Left ventricle myocardium inferior (tissue), 1 donor: ENCODE measurements around the gene PIGH. TPM values are rescaled to one million over a fixed set of nuclear protein-coding genes. Genes with fewer than 3 reads are reported as not detected.

Experiments used
- total RNA-seq: library from RNA; stranded (reverse); fragmentation: NEBNext Ultra II Directional; extraction: Animal tissue kit (Norgen Biotek cat#: 25700); gene quantifications from one replicate; pipeline ENCODE4 v1.2.1, GENCODE V29; 2021
- donor health status: DM: no; HTN: yes; CAD: no; lungs with severe emphysema.

The PIGH gene
- total RNA-seq, 1 donor from 2014 or later: 12.8 TPM

Other genes with a start within 250 kb of the PIGH start
- 185 TPM for gene ATP6V1D, start 240.5 kb downstream of the PIGH start, total RNA-seq
- 92.7 TPM for gene EIF2S1, start 239.9 kb downstream of the PIGH start, total RNA-seq
- not detected for gene PLEK2, start 188.1 kb downstream of the PIGH start, total RNA-seq
- 1.4 TPM for gene TMEM229B, start 111.5 kb downstream of the PIGH start, total RNA-seq
- gene PLEKHH1, start 67.0 kb downstream of the PIGH start, total RNA-seq: 3.7 TPM
- 1.2 TPM for gene ARG2, start 19.7 kb upstream of the PIGH start, total RNA-seq
- gene VTI1B, start 74.4 kb upstream of the PIGH start, total RNA-seq: 125 TPM
- gene RDH11, start 95.5 kb upstream of the PIGH start, total RNA-seq: 13.9 TPM
- gene RDH12, start 101.6 kb upstream of the PIGH start, total RNA-seq: not detected
- gene ZFYVE26, start 216.3 kb upstream of the PIGH start, total RNA-seq: 13.3 TPM
- 2.4 TPM for gene RAD51B, start 219.5 kb upstream of the PIGH start, total RNA-seq